Left renal pelvis (tissue), 4 donors: ENCODE data around the gene SLC22A31. TPM values are rescaled to one million over a fixed set of nuclear protein-coding genes. Genes with fewer than 3 reads are reported as not detected.

Experiments used
- DNase-seq, 4 donors: peaks; one replicate each; pipeline ENCODE4 v3.0.0-alpha.2; 2013; ENCODE audit warnings: low read depth in 4 of 4, low spot score in 3 of 4
- polyA plus RNA-seq, 4 donors: library from polyadenylated mRNA; unstranded; fragments of 120-200 nt; gene quantifications; one replicate each; pipeline ENCODE4 v1.2.1, GENCODE V29; 2013; ENCODE audit not compliant: insufficient read length in 4 of 4

Gene SLC22A31
- polyA plus RNA-seq, 4 donors: 0.40 to 1.1 (median 0.65) TPM

DNA sequence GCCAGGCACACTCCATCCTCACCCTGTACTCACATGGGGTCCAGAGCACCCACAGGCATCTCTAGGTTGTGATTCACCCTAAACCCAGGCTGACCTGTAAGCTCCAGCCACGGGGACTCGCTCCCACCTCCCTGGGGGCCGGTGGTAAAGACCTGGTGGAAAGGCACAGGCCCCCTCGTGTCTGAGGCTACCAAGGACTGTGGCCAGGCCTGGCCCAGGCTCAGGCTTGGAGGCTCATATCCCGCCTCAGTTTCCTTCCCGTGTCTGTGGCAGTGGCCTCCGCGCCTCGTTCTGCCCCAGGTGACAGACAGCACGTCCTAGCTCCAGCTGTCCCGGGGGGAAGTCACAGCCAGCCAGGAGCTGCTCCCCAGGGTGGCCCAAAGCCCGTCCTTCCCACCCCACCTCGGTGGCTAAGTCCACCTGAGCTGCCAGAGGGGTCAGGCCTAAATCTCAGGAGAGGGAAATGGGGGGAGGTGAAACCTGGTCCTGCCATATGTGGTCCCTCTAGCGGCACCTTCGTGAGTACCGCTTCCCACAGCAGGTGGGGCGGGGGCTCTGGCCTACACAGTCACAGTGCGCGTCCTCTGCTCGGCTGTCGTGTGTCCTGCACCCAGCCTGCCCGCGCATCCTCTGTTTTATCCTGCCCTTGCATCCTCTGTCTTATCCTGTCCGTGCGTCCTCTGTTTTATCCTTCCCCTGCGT, 16.2 kb downstream of the SLC22A31 start:
- no peak for DNase-seq

- no peak for DNase-seq
Measured at GRCh38 chr16:89183463-89183862, 16.9 kb downstream of the SLC22A31 start.

DNA sequence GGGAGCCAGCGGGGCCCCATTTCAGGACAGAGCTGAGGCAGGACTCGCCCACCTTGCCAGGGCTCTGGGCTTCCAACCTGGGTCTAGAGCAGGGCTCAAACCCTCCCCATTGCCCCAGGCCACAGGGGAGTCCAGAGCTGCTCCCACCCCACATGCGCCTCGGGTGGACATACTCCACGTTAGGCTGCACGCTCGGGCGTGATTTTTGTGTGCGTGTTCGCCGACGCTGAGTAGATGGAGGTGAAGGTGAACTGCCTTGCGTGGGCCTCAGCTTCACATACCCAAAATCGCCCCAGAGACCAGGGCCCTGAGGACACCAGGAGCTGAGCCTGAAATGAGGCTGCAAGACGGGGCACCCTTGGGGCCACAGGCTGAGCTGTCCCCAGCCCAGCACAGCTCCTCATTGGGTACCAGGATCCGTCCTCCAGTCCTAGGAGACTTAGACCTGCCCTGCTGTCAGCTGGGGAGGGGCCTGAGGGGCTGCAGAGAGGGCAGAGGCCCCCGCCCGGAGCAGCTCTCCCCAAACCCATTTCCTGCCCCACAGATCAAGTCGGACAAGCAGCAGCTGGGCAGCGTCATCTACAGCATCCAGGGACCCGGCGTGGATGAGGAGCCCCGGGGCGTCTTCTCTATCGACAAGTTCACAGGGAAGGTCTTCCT, 20.6 kb downstream of the SLC22A31 start:
- no peak for DNase-seq

DNA sequence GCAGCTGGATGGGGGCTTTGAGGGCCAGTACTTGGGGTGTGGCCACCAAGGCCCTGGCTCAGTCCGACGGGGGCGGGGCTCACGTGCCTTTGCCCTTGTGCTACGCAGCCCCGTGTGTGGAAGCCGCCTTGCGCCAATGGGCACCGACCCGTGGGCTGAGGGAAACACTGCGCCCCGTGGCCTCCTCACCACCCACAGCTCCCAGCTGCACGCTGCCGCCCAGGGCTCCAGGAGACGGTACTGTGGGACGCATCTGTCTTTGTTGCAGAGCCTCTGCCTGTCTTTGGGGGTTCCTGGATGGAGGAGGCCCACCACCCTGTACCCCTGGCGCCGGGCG, 21.2 kb downstream of the SLC22A31 start:
- no peak for DNase-seq

DNA sequence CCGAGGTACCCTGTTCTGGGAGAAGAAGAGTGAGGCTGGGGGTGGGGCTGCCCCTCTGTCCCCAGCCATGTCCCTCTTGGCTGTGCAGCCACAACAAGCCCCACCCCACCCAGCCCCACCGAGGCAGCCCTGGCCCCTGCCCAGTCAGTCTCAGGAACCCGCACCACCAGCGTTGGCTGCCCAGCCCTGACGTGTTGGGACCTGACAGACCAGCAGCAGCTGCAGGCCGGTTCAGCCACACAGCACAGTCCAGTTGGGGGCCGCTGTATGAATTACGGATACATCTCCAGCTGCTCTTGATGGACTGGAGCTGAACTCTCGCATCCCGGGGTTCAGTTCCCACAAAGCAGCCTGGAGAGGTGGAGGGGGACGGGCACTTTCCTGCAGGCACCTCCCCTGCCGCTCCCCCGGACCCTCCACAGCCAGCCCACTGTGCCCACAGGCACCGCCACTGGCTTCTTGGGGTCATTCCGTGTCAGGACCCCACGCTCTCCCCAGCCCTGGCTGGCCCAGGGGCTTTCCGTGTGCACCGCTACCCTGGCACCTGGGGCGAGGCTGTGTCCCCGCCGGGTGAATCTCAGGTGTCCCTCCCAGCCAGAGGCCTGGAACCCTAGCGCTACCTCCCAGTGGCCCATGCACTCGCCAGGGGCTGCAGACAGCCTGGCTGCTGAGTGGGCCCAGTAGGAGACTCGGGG, 21.7 kb downstream of the SLC22A31 start:
- no peak for DNase-seq

DNA sequence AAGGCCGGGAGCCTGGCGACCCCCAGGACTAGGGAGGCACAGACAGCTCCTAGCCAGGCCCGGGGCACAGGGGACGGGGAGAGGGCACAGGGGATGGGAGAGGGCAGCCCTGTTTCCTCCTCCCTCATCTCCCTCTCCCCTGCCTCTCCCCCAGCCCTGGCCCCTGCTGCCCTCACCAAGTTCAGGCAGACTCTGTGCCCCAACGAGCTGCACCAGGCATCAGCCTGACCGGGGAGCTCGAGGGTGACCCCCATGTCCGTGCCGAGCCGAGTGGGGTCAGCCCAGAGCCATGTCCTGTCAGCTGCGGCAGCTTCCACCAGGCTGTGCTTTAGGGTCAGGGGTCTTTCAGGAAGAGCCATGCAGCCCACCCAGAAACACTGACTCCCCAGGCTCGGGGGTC, 22.8 kb downstream of the SLC22A31 start:
- no peak for DNase-seq

DNA sequence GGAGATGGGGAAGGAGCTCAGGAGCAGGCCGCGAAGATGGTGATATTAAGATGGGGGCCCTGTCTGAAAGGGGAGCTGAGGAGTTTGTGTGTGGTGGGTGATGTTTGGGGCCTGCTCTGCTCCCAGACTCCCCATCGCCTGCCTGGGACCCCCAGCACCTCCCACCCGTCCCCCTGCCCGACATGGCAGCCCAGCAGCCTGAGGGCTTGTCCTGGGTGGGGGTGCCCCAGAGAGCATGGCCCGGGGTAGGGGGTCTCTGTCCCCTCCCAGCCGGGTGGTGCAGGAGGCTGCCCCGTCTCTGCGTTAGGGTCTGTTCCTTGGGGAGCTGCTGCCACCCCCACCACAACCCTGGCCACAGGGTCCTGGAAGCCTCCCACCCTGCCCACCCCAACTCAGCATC, 23.6 kb downstream of the SLC22A31 start:
- no peak for DNase-seq

DNA sequence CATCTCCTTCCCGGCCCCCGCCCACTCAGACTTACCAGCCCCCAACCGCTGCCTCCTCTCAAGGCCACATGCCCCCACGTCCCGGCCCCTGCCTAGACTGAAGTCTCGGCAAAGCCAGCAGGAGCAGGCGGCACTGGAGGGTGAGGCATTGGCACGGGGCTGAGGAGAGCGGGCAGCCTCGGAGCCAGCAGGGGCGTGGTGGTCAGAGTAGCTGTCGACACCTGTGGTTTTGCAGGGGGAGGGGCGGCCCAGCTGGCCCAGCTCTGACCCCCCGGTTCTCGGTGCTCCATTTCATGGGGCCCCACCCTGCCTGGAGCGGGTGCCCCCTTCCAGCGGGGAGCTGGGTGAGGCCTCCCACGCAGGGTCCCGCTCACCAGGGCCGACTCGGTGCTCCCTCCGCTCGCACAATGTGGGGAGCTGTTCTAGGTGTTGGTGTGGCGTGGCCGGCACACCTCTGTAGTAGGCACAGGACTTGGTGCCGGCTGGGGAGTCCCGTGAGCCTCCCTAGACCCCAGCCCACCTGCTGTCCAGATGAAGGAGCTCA, 24.1 kb downstream of the SLC22A31 start:
- no peak for DNase-seq

DNA sequence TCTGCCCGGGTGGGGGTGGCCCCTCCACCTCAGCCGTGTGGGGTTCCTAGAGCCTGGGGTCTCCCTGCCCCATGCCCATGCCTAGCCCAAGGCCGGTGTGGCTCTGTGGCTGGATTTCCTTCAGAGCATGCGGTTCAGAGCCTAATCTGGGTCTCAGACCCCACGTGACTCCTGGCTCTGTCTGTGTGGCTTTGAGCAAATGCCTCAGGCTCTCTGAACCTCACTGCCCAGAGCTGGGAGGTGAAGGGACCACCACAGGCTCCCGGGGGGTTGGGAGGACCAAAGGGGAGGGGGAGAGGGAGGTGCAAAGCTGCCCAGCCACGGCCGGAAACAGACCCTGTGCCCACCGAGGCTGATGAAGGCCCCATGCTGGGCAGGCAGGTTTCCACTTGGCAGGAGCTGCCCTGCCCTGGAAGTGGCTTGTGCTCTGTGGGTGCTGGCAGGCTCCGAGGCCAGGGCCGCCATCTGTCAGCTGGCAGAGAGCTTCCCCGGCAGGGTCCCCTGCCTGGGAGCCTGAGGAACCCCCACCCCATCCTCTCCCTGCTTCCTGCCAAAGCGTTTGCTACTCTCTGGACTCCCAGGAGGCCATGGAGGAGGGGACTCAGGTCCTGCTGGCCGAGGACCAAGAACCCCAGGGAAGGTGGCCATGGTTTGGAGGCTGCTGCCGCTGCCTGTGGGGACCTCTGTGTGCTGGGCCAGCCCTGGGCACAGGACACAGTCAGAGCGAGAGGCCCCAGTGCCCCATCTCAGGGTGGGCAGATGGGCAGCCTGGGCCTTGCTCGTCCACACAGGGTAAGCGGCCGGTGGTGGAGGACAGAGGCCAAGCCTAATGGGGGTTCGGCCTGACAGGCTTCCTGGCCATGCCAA, 24.8 kb downstream of the SLC22A31 start:
- DNase-seq: no peak

DNA sequence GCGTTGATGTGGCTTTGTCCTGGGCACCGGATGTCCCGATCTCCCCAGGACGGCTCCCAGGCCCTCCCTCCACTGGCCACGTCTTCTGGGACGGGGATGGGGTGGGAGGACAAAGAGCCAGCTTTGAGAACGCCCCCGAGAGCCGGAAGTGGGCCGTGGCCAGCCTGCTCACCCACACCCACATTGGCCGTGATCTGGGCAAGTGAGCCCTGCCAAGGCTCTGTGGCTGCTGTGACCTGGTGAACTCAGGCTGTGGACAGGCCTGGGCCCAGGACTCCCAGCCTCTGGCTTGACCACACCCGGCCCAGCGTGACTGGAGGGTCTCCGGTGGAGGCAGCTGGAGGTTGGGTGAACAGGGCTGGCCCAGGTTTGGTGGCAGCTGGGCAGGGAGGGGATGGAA, 25.5 kb downstream of the SLC22A31 start:
- DNase-seq: no peak

GRCh38 chr16:89174055-89174827, 26.1 kb downstream of the SLC22A31 start:
- no peak for DNase-seq

- no peak for DNase-seq
Measured at GRCh38 chr16:89173174-89173921, 27.0 kb downstream of the SLC22A31 start.

GRCh38 chr16:89172528-89173173, 27.7 kb downstream of the SLC22A31 start:
- no peak for DNase-seq

GRCh38 chr16:89172171-89172527, 28.2 kb downstream of the SLC22A31 start:
- DNase-seq: no peak

DNA sequence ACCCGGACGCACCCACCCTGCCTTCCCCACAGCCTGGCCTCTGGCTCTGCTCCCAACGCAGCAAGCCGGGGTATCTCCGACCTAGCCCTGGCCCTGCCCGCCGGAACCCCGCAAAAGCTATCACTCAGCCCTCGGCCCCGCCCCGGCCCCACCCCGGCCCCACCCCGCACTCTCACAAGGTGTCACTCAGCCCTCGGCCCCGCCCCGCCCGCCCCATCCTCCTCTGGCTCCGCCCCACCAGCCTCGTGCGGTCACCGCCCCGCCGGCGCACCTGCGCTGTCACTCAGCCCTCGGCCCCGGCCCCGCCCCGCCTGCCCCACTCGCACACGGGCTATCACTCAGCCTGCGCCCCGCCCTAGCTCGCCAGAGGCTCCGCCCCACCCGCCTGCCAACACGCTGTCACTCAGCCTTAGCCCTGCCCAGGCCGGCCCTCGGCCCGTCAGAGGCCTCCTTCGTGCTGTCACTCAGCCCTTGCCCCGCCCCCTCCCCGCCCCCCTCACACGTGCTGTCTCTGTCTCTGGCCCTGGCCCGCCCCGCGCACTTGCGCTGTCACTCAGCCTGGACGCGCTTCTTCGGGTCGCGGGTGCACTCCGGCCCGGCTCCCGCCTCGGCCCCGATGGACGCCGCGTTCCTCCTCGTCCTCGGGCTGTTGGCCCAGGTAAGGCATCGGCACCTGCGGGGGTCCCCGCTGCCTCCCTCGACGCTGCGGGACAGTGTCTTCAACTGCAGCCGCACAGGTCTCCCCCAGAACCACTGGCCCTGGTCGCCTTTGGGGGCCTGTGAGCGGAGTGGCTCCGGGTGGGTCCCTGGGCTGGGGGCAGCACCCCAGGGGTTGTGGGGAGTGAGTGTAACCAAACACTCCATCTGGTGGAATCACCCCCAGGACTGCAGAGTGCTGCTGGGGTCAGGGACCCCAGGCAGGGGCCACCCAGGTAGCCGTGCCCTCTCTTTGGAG, 28.8 kb downstream of the SLC22A31 start, which contains the start of gene CDH15:
TSS of gene CDH15 (plus strand) at position 533 of the 955 bp plus-strand sequence. CDS start at position 617, 84 bp downstream.
- peak; percentile 70 to 82 (median 76) for DNase-seq

DNA sequence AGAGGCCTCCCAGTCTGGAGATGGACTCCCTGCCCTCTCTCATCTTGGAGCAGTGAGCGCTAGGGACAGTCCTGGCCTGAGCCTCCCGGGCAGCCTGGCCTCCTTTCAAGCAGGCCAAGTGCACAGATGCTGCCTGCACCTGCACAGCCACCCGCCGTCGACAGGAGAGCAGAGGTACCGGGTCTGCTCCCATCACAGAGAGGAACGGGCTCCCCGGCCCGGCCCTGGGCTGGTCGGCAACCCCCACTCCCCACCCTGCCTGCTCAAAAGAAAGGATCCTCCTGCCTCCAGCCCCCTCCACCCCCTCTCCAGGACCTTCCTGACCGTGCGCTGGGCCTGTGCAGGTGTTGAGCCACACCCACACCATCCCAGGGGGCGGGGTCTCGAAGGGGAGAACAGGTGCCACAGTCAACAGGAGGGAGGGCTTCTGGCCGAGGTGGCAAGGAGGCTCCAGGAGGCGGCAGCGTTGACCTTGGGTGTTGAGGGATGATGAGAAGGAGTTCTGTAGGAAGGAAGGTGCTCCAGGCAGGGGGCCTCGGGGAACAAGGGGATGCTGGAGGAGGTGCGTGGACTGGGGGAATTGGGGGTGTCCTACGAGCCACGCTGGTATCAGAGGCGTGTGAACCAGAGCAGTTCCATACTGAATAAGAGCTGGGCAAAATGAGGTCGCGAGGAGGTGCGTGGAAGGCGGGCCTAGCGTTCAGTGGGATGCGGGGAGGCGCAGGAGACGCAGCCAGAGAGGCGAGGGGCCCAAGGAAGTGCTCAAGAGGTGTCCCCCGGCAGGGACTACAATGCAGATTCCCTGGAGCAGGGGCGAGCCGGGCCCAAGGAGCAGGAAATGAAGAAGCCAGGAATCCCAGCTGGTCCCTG, 29.8 kb downstream of the SLC22A31 start:
- no peak for DNase-seq

- no peak for DNase-seq
Measured at GRCh38 chr16:89169778-89170177, 30.6 kb downstream of the SLC22A31 start.
